Measurements from ENCODE around the gene RAD51B. TPM values are rescaled to one million over a fixed set of nuclear protein-coding genes. Genes with fewer than 3 reads are reported as not detected.

Gene RAD51B
- total and polyA plus RNA-seq, 2 of the 13 experiments (the other 11 are each of a cell fraction or from before 2014, with no cell fraction given), result 7.0 to 9.5 TPM

DNA sequence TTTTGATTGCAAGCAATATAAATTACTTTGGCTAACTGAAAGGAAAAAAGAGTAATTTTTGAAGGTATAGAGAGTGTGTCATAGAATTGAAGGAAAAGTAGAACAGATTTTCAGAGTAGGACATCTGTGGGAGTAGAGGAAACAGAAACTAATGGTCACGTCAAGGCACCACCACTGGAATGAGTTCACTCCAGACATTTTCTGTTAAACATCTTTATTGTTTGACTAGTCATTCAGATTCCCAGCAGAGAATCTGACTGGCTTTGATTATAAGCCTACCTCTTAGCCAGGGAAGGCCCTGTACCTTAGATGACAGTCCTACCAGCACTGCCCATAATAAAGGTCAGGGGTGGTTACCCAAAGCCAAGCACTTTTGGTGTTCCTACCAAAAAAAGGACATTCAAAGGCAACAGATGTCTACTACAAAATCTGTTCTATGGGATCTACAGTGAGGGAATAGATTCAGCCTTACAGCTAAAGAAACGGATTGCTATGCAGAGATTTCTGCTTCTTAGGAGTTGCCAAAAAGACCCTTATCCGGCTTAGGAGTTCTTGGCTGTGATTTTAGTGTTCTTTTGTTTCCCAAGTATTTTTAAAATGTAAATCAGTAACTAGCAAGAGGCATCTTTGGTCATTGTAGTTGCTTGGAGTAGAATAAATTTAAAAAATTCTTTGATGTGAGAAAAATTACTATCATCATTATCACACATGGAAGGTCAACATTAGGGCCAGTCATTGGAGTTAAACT lies 410.8 kb downstream of the RAD51B start (continued):
- TF ChIP-seq ZNF432 (CRISPR knock-in tag; IDR thresholded peaks at IDR 0.05; ENCODE audit: borderline replicate concordance), result no peak

- no peak overlapping the region for H3K4me2 ChIP-seq (ENCODE audit: low read depth, low read length)
- intact Hi-C loops (cut with micrococcal nuclease; ENCODE audit: unreplicated experiment) (no loop called here), in situ Hi-C loops (cut with HindIII; ENCODE audit: extremely low pct_ligation_motif_present, low pct_unique_long_range_greater_than_20kb) (no loop called here)
- ATAC-seq (no peak), DNase-seq (ENCODE audit: low spot score) (no peak), FAIRE-seq (no peak)
- H3K79me2 ChIP-seq (ENCODE audit: insufficient read depth, low read length), result no peaks in the 10 kb centered on the region
- H4K20me1 ChIP-seq (ENCODE audit: insufficient read depth, low read length), result no peaks in the 10 kb centered on the region
- ChIA-PET POLR2A (no interaction called here), CTCF (ENCODE audit: low intra/inter-chr PET ratio, low total read pairs) (no interaction called here)
- H3K4me3 ChIP-seq (replicated peaks in 1 of 3; ENCODE audit: insufficient read depth in 1 of 3, low read depth in 2 of 3, low read length in 3 of 3), result no peak overlapping the region
- 88% methylated on average over 2 of the region's 2 CpGs for WGBS (ENCODE audit: low lambda C conversion rate)
- H3K9ac ChIP-seq (ENCODE audit: insufficient read depth, low read depth, low read length), result no peak overlapping the region
- no peaks in the 10 kb centered on the region for H3K36me3 ChIP-seq (replicated peaks in 1 of 2; ENCODE audit: control insufficient read depth in 1 of 2, insufficient read depth in 2 of 2, low read length in 2 of 2)
- H3K4me1 ChIP-seq (ENCODE audit: insufficient read depth, low read length), result peaks cover 22% of the 10 kb centered on the region
- H2AFZ ChIP-seq (ENCODE audit: low read length), result no peak overlapping the region
- no peak overlapping the region for H3K27ac ChIP-seq (ENCODE audit: extremely low read length, insufficient read depth, low read length)
- no peaks in the 10 kb centered on the region for H3K27me3 ChIP-seq (ENCODE audit: control insufficient read depth in 1 of 2, insufficient read depth in 2 of 2, low read length in 2 of 2)
- no peaks in the 10 kb centered on the region for H3K9me3 ChIP-seq (ENCODE audit: low read length)
- BruUV-seq (replicated peaks), result no TSS peak
- TF ChIP-seq SAFB2 (CRISPR knock-in tag; IDR thresholded peaks at IDR 0.05; ENCODE audit: borderline replicate concordance, low read depth) (no peak), IRF2 (CRISPR knock-in tag; IDR thresholded peaks at IDR 0.05) (no peak), GZF1 (CRISPR knock-in tag; IDR thresholded peaks at IDR 0.05) (no peak), RXRB (CRISPR knock-in tag; IDR thresholded peaks at IDR 0.05; ENCODE audit: borderline replicate concordance) (no peak), ZNF17 (CRISPR knock-in tag; IDR thresholded peaks at IDR 0.05) (no peak), RFX5 (IDR thresholded peaks at IDR 0.05; ENCODE audit: low read depth, low read length) (no peak), ZBTB20 (CRISPR knock-in tag; IDR thresholded peaks at IDR 0.05; ENCODE audit: borderline replicate concordance, low read depth) (no peak), SIX1 (CRISPR knock-in tag; IDR thresholded peaks at IDR 0.05; ENCODE audit: borderline replicate concordance) (no peak), FOSL2 (CRISPR knock-in tag; IDR thresholded peaks at IDR 0.05) (no peak), ETV5 (CRISPR knock-in tag; IDR thresholded peaks at IDR 0.05; ENCODE audit: borderline replicate concordance) (no peak), HNRNPUL1 (IDR thresholded peaks at IDR 0.05; ENCODE audit: low read depth, low read length) (no peak), ZFP41 (CRISPR knock-in tag; IDR thresholded peaks at IDR 0.05; ENCODE audit: borderline replicate concordance) (no peak), ZNF629 (CRISPR knock-in tag; conservative IDR thresholded peaks at IDR 0.05) (no peak), ZNF724P (CRISPR knock-in tag; IDR thresholded peaks at IDR 0.05; ENCODE audit: borderline replicate concordance) (no peak)
- TF ChIP-seq, protein P1, sequence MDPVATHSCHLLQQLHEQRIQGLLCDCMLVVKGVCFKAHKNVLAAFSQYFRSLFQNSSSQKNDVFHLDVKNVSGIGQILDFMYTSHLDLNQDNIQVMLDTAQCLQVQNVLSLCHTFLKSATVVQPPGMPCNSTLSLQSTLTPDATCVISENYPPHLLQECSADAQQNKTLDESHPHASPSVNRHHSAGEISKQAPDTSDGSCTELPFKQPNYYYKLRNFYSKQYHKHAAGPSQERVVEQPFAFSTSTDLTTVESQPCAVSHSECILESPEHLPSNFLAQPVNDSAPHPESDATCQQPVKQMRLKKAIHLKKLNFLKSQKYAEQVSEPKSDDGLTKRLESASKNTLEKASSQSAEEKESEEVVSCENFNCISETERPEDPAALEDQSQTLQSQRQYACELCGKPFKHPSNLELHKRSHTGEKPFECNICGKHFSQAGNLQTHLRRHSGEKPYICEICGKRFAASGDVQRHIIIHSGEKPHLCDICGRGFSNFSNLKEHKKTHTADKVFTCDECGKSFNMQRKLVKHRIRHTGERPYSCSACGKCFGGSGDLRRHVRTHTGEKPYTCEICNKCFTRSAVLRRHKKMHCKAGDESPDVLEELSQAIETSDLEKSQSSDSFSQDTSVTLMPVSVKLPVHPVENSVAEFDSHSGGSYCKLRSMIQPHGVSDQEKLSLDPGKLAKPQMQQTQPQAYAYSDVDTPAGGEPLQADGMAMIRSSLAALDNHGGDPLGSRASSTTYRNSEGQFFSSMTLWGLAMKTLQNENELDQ (CRISPR knock-in tag; IDR thresholded peaks at IDR 0.05; ENCODE audit: borderline replicate concordance), result no peak
Observed at GRCh38 chr14:68230950-68231717, 411.6 kb downstream of the RAD51B start.

Data from HepG2 (cell line).